Activated CD4-positive, alpha-beta T cell treated with anti-CD3 and anti-CD28 coated beads, Interleukin-2, amount 10 ng/mL, durations not matched to agents 24 days and 14 days (primary cell): ENCODE measurements around the gene TKTL2. TPM values are rescaled to one million over a fixed set of nuclear protein-coding genes. Genes with fewer than 3 reads are reported as not detected.
"Not testable (repeated sequence)": the region's sequence is repeated elsewhere in the genome, so short reads cannot be mapped to it uniquely, and the experiment has no call there.

Experiments
- DNase-seq: peaks from one replicate; pipeline ENCODE4 v3.0.0; 2022
- H3K27ac Mint-ChIP-seq: one replicate; pipeline ENCODE4 v1.8.0; 2022; ENCODE audit warnings: mild to moderate bottlenecking, mixed read lengths
- H3K27me3 Mint-ChIP-seq: one replicate; pipeline ENCODE4 v1.8.0; 2022; ENCODE audit warnings: mixed read lengths
- H3K36me3 Mint-ChIP-seq: one replicate; pipeline ENCODE4 v1.8.0; 2022; ENCODE audit warnings: low read depth, mild to moderate bottlenecking, mixed read lengths
- H3K4me1 Mint-ChIP-seq: one replicate; pipeline ENCODE4 v1.8.0; 2021; ENCODE audit warnings: mixed read lengths
- H3K4me3 Mint-ChIP-seq: one replicate; pipeline ENCODE4 v1.8.0; 2022; ENCODE audit warnings: mild to moderate bottlenecking, moderate library complexity, mixed read lengths
- H3K9me3 Mint-ChIP-seq: one replicate; pipeline ENCODE4 v1.8.0; 2021; ENCODE audit warnings: mixed read lengths
- intact Hi-C: fragments of 100-400 bp; cut with micrococcal nuclease; formaldehyde crosslinking; loops from one replicate; pipeline ENCODE4 v1.15.1; 2023
- total RNA-seq: library from RNA; stranded (reverse); gene quantifications from 2 replicates; pipeline ENCODE4 v1.2.3, GENCODE V29; 2022

The TKTL2 gene
- total RNA-seq, 1 donor from 2014 or later: not detected

GRCh38 chr4:163482190-163482589 is 8.6 kb upstream of the TKTL2 start:
- no peaks in the 10 kb centered on the region for H3K36me3 Mint-ChIP-seq
- intact Hi-C loops: loop anchor here (10.0 kb wide), 1 partner anchor 987 kb away; no protein-coding TSS in a partner anchor
- no peaks in the 10 kb centered on the region for H3K4me1 Mint-ChIP-seq
- no peaks in the 10 kb centered on the region for H3K9me3 Mint-ChIP-seq
- peaks cover 14% of the 10 kb centered on the region for H3K27me3 Mint-ChIP-seq
- H3K27ac Mint-ChIP-seq: no peak overlapping the region
- DNase-seq: no peak
- no peak overlapping the region for H3K4me3 Mint-ChIP-seq

- no peaks in the 10 kb centered on the region for H3K4me1 Mint-ChIP-seq
- H3K9me3 Mint-ChIP-seq: no peaks in the 10 kb centered on the region
- no peak overlapping the region for H3K4me3 Mint-ChIP-seq
- no peak overlapping the region for H3K27ac Mint-ChIP-seq
- DNase-seq: no peak
- H3K27me3 Mint-ChIP-seq: peaks cover 9% of the 10 kb centered on the region
- intact Hi-C loops: no loop called here
- H3K36me3 Mint-ChIP-seq: no peaks in the 10 kb centered on the region
These were observed 3.3 kb upstream of the TKTL2 start for GRCh38 chr4:163476761-163477438.

- no peaks in the 10 kb centered on the region for H3K9me3 Mint-ChIP-seq
- DNase-seq: no peak
- no peak overlapping the region for H3K4me3 Mint-ChIP-seq
- intact Hi-C loops: no loop called here
- no peaks in the 10 kb centered on the region for H3K4me1 Mint-ChIP-seq
- peaks cover 13% of the 10 kb centered on the region for H3K27me3 Mint-ChIP-seq
- no peak overlapping the region for H3K27ac Mint-ChIP-seq
- no peaks in the 10 kb centered on the region for H3K36me3 Mint-ChIP-seq
These were observed 473 bp upstream of the TKTL2 start for GRCh38 chr4:163474027-163474426.

GRCh38 chr4:163473130-163473529 is 424 bp downstream of the TKTL2 start:
- no peak overlapping the region for H3K4me3 Mint-ChIP-seq
- no peaks in the 10 kb centered on the region for H3K36me3 Mint-ChIP-seq
- no peaks in the 10 kb centered on the region for H3K9me3 Mint-ChIP-seq
- DNase-seq: no peak
- intact Hi-C loops: no loop called here
- no peak overlapping the region for H3K27ac Mint-ChIP-seq
- H3K27me3 Mint-ChIP-seq: peaks cover 15% of the 10 kb centered on the region
- no peaks in the 10 kb centered on the region for H3K4me1 Mint-ChIP-seq

GRCh38 chr4:163470391-163470790 is 3.2 kb downstream of the TKTL2 start:
- H3K27ac Mint-ChIP-seq: no peak overlapping the region
- H3K36me3 Mint-ChIP-seq: no peaks in the 10 kb centered on the region
- no peak for DNase-seq
- H3K9me3 Mint-ChIP-seq: no peaks in the 10 kb centered on the region
- no peak overlapping the region for H3K4me3 Mint-ChIP-seq
- H3K27me3 Mint-ChIP-seq: peaks cover 15% of the 10 kb centered on the region
- intact Hi-C loops: no loop called here
- no peaks in the 10 kb centered on the region for H3K4me1 Mint-ChIP-seq

GRCh38 chr4:163467082-163467770 is 6.3 kb downstream of the TKTL2 start:
- H3K27me3 Mint-ChIP-seq: peaks cover 17% of the 10 kb centered on the region
- H3K27ac Mint-ChIP-seq: no peak overlapping the region
- H3K4me3 Mint-ChIP-seq: no peak overlapping the region
- intact Hi-C loops: no loop called here
- H3K9me3 Mint-ChIP-seq: no peaks in the 10 kb centered on the region
- no peaks in the 10 kb centered on the region for H3K4me1 Mint-ChIP-seq
- DNase-seq: no peak
- H3K36me3 Mint-ChIP-seq: no peaks in the 10 kb centered on the region

GRCh38 chr4:163462556-163462955 is 11.0 kb downstream of the TKTL2 start:
- Mint-ChIP-seq H3K4me1 (no peaks in the 10 kb centered on the region), H3K27me3 (peaks cover 2% of the 10 kb centered on the region), H3K36me3 (no peaks in the 10 kb centered on the region), H3K27ac (no peak overlapping the region), H3K9me3 (no peaks in the 10 kb centered on the region), H3K4me3 (no peak overlapping the region)
- DNase-seq: no peak
- intact Hi-C loops: no loop called here

GRCh38 chr4:163448540-163449203 is 24.9 kb downstream of the TKTL2 start:
- H3K4me3 Mint-ChIP-seq: no peak overlapping the region
- no peak overlapping the region for H3K27ac Mint-ChIP-seq
- no peaks in the 10 kb centered on the region for H3K9me3 Mint-ChIP-seq
- DNase-seq: no peak
- no peaks in the 10 kb centered on the region for H3K36me3 Mint-ChIP-seq
- H3K27me3 Mint-ChIP-seq: no peaks in the 10 kb centered on the region
- intact Hi-C loops: no loop called here
- H3K4me1 Mint-ChIP-seq: no peaks in the 10 kb centered on the region

- Mint-ChIP-seq H3K4me3 (no peak overlapping the region), H3K27me3 (no peaks in the 10 kb centered on the region), H3K36me3 (no peaks in the 10 kb centered on the region), H3K4me1 (no peaks in the 10 kb centered on the region), H3K9me3 (no peaks in the 10 kb centered on the region), H3K27ac (no peak overlapping the region)
- intact Hi-C loops: no loop called here
- no peak for DNase-seq
These were observed 26.1 kb downstream of the TKTL2 start for GRCh38 chr4:163447481-163447880.

- H3K27me3 Mint-ChIP-seq, H3K27ac Mint-ChIP-seq, H3K4me3 Mint-ChIP-seq, intact Hi-C loops, H3K9me3 Mint-ChIP-seq, DNase-seq, H3K4me1 Mint-ChIP-seq, H3K36me3 Mint-ChIP-seq: not testable (repeated sequence)
These were observed 26.5 kb downstream of the TKTL2 start for GRCh38 chr4:163447023-163447422.

- no peak overlapping the region for H3K27ac Mint-ChIP-seq
- intact Hi-C loops: no loop called here
- H3K36me3 Mint-ChIP-seq: no peaks in the 10 kb centered on the region
- no peak for DNase-seq
- no peaks in the 10 kb centered on the region for H3K4me1 Mint-ChIP-seq
- H3K4me3 Mint-ChIP-seq: no peak overlapping the region
- H3K27me3 Mint-ChIP-seq: no peaks in the 10 kb centered on the region
- H3K9me3 Mint-ChIP-seq: no peaks in the 10 kb centered on the region
These were observed 33.5 kb downstream of the TKTL2 start for GRCh38 chr4:163440040-163440439.

Other genes with a start within 250 kb of the TKTL2 start
- gene NPY1R, start 141.2 kb downstream of the TKTL2 start, total RNA-seq: not detected in 2 replicates
- gene NPY5R, start 129.9 kb downstream of the TKTL2 start, total RNA-seq: not detected in 2 replicates
- 82.3 and 83.9 TPM in 2 replicates for gene TMA16, start 20.9 kb upstream of the TKTL2 start, total RNA-seq